ENCODE data around the gene SNRNP200.

SNRNP200 gene

GRCh38 chr2:96251721-96252292 lies 53.5 kb downstream of the SNRNP200 start:
- no peak for DNase-seq (ENCODE audit: low read depth)

GRCh38 chr2:96250188-96250587 lies 55.2 kb downstream of the SNRNP200 start:
- no peak for DNase-seq (ENCODE audit: low read depth)

- DNase-seq (ENCODE audit: low read depth), result no peak
Measured at GRCh38 chr2:96249654-96250053, 55.7 kb downstream of the SNRNP200 start.

- DNase-seq (ENCODE audit: low read depth), result no peak
Measured at GRCh38 chr2:96248624-96249023, 56.7 kb downstream of the SNRNP200 start.

DNA sequence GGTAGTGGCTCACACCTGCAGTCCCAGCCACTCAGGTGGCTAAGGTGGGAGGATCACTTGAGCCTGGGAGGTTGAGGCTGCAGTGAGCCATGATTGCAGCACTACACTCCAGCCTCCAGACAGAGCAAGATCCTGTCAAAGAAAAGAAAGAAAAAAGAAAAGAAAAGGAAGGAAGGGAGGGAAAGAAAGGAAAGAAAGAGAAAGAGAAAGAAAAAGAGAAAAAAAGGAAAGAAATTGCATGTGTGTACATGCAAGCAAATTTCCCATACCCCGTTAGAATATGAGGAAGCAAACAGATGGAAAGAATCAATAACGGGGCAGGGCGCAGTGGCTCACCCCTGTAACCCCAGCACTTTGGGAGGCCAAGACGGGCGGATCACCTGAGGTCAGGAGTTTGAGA lies 57.5 kb downstream of the SNRNP200 start:
- no peak for DNase-seq (ENCODE audit: low read depth)

GRCh38 chr2:96247009-96247408 lies 58.3 kb downstream of the SNRNP200 start:
- DNase-seq (ENCODE audit: low read depth), result no peak

GRCh38 chr2:96245609-96246390 lies 59.5 kb downstream of the SNRNP200 start:
- DNase-seq (ENCODE audit: low read depth), result no peak

GRCh38 chr2:96243843-96244242 lies 61.5 kb downstream of the SNRNP200 start:
- no peak for DNase-seq (ENCODE audit: low read depth)

GRCh38 chr2:96241900-96242611 lies 63.3 kb downstream of the SNRNP200 start:
- no peak for DNase-seq (ENCODE audit: low read depth)

GRCh38 chr2:96241227-96241626 lies 64.1 kb downstream of the SNRNP200 start:
- no peak for DNase-seq (ENCODE audit: low read depth)

GRCh38 chr2:96240341-96241038 lies 64.9 kb downstream of the SNRNP200 start:
- no peak for DNase-seq (ENCODE audit: low read depth)

- no peak for DNase-seq (ENCODE audit: low read depth)
Measured at GRCh38 chr2:96239745-96240264, 65.5 kb downstream of the SNRNP200 start.

DNA sequence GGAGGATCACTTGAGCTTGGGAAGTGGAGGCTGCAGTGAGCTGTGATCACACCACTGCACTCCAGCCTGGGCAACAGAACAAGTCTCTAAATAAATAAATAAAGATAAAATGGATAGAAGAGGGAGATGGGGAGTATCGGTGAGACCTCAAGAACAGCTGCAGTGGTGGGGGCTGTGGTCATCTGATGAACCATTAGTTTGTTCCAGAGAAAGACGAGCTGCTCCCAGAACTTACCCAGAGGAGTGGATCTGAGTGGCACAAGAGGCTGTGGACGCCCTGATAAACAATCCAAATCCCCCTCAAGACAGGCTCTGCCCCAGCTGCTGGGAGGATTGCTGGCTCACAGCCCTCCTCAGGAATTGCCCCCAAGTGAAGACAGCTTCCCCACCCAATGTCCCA lies 66.3 kb downstream of the SNRNP200 start:
- no peak for DNase-seq (ENCODE audit: low read depth)

DNA sequence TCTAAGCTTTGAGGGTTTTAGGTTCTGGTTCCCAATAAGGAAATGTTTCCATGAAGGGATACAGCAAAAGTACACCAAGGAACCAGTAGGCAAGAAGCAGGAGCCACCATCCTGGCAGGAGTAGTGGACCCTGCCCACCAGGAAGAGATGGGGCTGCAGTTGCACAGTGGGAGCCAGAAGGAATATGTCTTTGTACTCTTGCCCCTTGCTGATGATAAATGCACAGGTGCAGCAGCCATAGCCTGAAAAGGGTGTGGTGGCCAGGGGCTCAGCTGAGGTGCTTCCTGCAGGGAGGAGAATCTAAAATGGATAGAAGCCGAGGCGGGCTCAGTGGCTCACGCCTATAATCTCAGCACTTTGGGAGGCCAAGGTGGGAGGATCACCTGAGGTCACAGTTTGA lies 67.1 kb downstream of the SNRNP200 start:
- DNase-seq (ENCODE audit: low read depth), result no peak

DNA sequence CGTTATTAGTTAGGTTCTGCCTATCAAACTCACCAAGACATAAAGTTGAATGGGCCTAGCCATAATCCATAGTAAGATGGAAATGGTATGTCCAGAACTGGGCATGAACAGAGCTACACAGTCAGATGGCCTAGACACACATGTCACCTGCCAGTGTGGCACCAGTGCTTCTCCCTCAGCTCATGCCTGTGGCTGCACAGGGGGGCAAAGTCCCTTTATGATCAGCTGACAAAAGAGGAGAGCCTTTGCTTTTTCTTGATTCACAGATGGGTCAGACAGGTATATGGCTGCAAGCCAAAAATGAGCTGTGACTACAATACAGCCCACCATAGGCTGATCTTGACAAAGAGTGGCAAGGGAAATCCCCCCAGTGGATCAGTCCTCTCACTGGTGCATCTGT lies 68.5 kb downstream of the SNRNP200 start:
- DNase-seq (ENCODE audit: low read depth), result no peak

GRCh38 chr2:96233880-96234316 lies 71.4 kb downstream of the SNRNP200 start:
- DNase-seq (ENCODE audit: low read depth), result no peak

- no peak for DNase-seq (ENCODE audit: low read depth)
Measured at GRCh38 chr2:96233436-96233835, 71.9 kb downstream of the SNRNP200 start.

- no peak for DNase-seq (ENCODE audit: low read depth)
Measured at GRCh38 chr2:96231316-96231715, 74.0 kb downstream of the SNRNP200 start.

GRCh38 chr2:96225016-96225533 lies 80.3 kb downstream of the SNRNP200 start:
- no peak for DNase-seq (ENCODE audit: low read depth)
